ENCODE measurements around the gene FNTB. TPM values are rescaled to one million over a fixed set of nuclear protein-coding genes. Genes with fewer than 3 reads are reported as not detected.
"Not testable (repeated sequence)": the region's sequence is repeated elsewhere in the genome, so short reads cannot be mapped to it uniquely, and the experiment has no call there.

FNTB gene
- total RNA-seq, 2 donors from 2014 or later: 17.2 to 30.9 TPM

- H3K36me3 Mint-ChIP-seq: peaks cover 0 to 30% of the 10 kb centered on the region in 2 donors
- ATAC-seq (peak in 1 of 2 donors; percentile 37), DNase-seq (ENCODE audit: low spot score in 2 of 2) (no peak)
- peak overlapping the region; percentile 24 to 88 for H3K27ac Mint-ChIP-seq
- H3K9me3 Mint-ChIP-seq: no peaks in the 10 kb centered on the region
Measured at GRCh38 chr14:65074449-65075150, 87.9 kb downstream of the FNTB start.

- Mint-ChIP-seq H3K27ac (peak overlapping the region in 1 of 2 donors; percentile 24), H3K9me3 (no peaks in the 10 kb centered on the region), H3K36me3 (peaks cover 0 to 36% of the 10 kb centered on the region in 2 donors)
- no peak for ATAC-seq
- DNase-seq (ENCODE audit: low spot score in 2 of 2): no peak
Measured at GRCh38 chr14:65075628-65076325, 89.1 kb downstream of the FNTB start.

- DNase-seq (ENCODE audit: low spot score in 2 of 2) (no peak), ATAC-seq (no peak)
- Mint-ChIP-seq H3K27ac (no peak overlapping the region), H3K9me3 (no peaks in the 10 kb centered on the region), H3K36me3 (peaks cover 8 to 51% of the 10 kb centered on the region in 2 donors)
Measured at GRCh38 chr14:65077318-65077717, 90.6 kb downstream of the FNTB start.

GRCh38 chr14:65079201-65079600 lies 92.5 kb downstream of the FNTB start:
- ATAC-seq: no peak

GRCh38 chr14:65079768-65080167 lies 93.1 kb downstream of the FNTB start:
- Mint-ChIP-seq H3K27ac (peak overlapping the region in 1 of 2 donors; percentile 11), H3K36me3 (peaks cover 11 to 74% of the 10 kb centered on the region in 2 donors), H3K9me3 (no peaks in the 10 kb centered on the region)
- ATAC-seq: peak in 1 of 2 donors; percentile 29
- no peak for DNase-seq (ENCODE audit: low spot score in 2 of 2)

More at GRCh38 chr14:65079201-65079600, 92.5 kb downstream of the FNTB start:
- Mint-ChIP-seq H3K36me3 (peaks cover 11 to 69% of the 10 kb centered on the region in 2 donors), H3K27ac (peak overlapping the region; percentile 11 to 77), H3K9me3 (no peaks in the 10 kb centered on the region)
- DNase-seq (ENCODE audit: low spot score in 2 of 2): no peak

- no peak for ATAC-seq
Measured at GRCh38 chr14:65080960-65081747, 94.5 kb downstream of the FNTB start.

GRCh38 chr14:65082930-65083329 lies 96.2 kb downstream of the FNTB start:
- Mint-ChIP-seq H3K27ac (peak overlapping the region in 1 of 2 donors; percentile 82), H3K36me3 (peaks cover 37 to 83% of the 10 kb centered on the region in 2 donors), H3K9me3 (peaks cover 0 to 13% of the 10 kb centered on the region in 2 donors)
- no peak for ATAC-seq
- no peak for DNase-seq (ENCODE audit: low spot score in 2 of 2)

More at GRCh38 chr14:65080960-65081747, 94.5 kb downstream of the FNTB start:
- Mint-ChIP-seq H3K36me3 (peaks cover 20 to 75% of the 10 kb centered on the region in 2 donors), H3K9me3 (peaks cover 0 to 3% of the 10 kb centered on the region in 2 donors), H3K27ac (peak overlapping the region; percentile 31 to 72)
- no peak for DNase-seq (ENCODE audit: low spot score in 2 of 2)

- ATAC-seq: no peak
- no peak for DNase-seq (ENCODE audit: low spot score in 2 of 2)
- H3K36me3 Mint-ChIP-seq: peaks cover 50 to 92% of the 10 kb centered on the region in 2 donors
- H3K27ac Mint-ChIP-seq: peak overlapping the region in 1 of 2 donors; percentile 22
- H3K9me3 Mint-ChIP-seq: peaks cover 0 to 16% of the 10 kb centered on the region in 2 donors
Measured at GRCh38 chr14:65084554-65085505, 98.1 kb downstream of the FNTB start.

- ATAC-seq; H3K27ac Mint-ChIP-seq; DNase-seq (ENCODE audit: low spot score in 2 of 2): not testable (repeated sequence)
- Mint-ChIP-seq H3K9me3 (peaks cover 0 to 16% of the 10 kb centered on the region in 2 donors), H3K36me3 (peaks cover 53 to 91% of the 10 kb centered on the region in 2 donors)
Measured at GRCh38 chr14:65086686-65087085, 100.0 kb downstream of the FNTB start.

GRCh38 chr14:65087835-65088234 lies 101.1 kb downstream of the FNTB start:
- H3K9me3 Mint-ChIP-seq: peaks cover 0 to 16% of the 10 kb centered on the region in 2 donors

GRCh38 chr14:65092349-65092748 lies 105.7 kb downstream of the FNTB start:
- Mint-ChIP-seq H3K9me3 (peaks cover 0 to 8% of the 10 kb centered on the region in 2 donors), H3K27ac (no peak overlapping the region), H3K36me3 (peaks cover 28 to 68% of the 10 kb centered on the region in 2 donors)
- DNase-seq (ENCODE audit: low spot score in 2 of 2) (no peak), ATAC-seq (no peak)

More at GRCh38 chr14:65087835-65088234, 101.1 kb downstream of the FNTB start:
- H3K36me3 Mint-ChIP-seq: peaks cover 44 to 81% of the 10 kb centered on the region in 2 donors
- H3K27ac Mint-ChIP-seq; DNase-seq (ENCODE audit: low spot score in 2 of 2); ATAC-seq: not testable (repeated sequence)

- no peaks in the 10 kb centered on the region for H3K9me3 Mint-ChIP-seq
Measured at GRCh38 chr14:65095633-65096205, 109.0 kb downstream of the FNTB start.

GRCh38 chr14:65096323-65097089 lies 109.8 kb downstream of the FNTB start:
- no peaks in the 10 kb centered on the region for H3K9me3 Mint-ChIP-seq
- peaks cover 19 to 43% of the 10 kb centered on the region in 2 donors for H3K36me3 Mint-ChIP-seq
- peak overlapping the region; percentile 61 to 63 for H3K27ac Mint-ChIP-seq
- ATAC-seq (peak; percentile 25 to 48), DNase-seq (ENCODE audit: low spot score in 2 of 2) (no peak)

More at GRCh38 chr14:65095633-65096205, 109.0 kb downstream of the FNTB start:
- DNase-seq (ENCODE audit: low spot score in 2 of 2) (no peak), ATAC-seq (no peak)
- peak overlapping the region; percentile 61 to 63 for H3K27ac Mint-ChIP-seq
- peaks cover 15 to 44% of the 10 kb centered on the region in 2 donors for H3K36me3 Mint-ChIP-seq

- Mint-ChIP-seq H3K27ac (peak overlapping the region; percentile 76 to 92), H3K36me3 (peaks cover 23 to 38% of the 10 kb centered on the region in 2 donors), H3K9me3 (no peaks in the 10 kb centered on the region)
- no peak for ATAC-seq
- no peak for DNase-seq (ENCODE audit: low spot score in 2 of 2)
Measured at GRCh38 chr14:65098586-65098985, 111.9 kb downstream of the FNTB start.

Measured in activated naive CD4-positive, alpha-beta T cell treated with anti-CD3 and anti-CD28 coated beads, Interleukin-2, amount 50 U/mL, for 72 hours (primary cell).